HepG2 (cell line): ENCODE measurements around the gene KIRREL2. TPM values are rescaled to one million over a fixed set of nuclear protein-coding genes. Genes with fewer than 3 reads are reported as not detected.

Source experiments
- ATAC-seq: fragments of 200-7000 bp; cut with Tn5 transposase; 3 replicates; pipeline ENCODE4 v1.9.1; 2020; ENCODE audit warnings: mild to moderate bottlenecking, moderate library complexity
- BruUV-seq: library from RNA; stranded (reverse); fragments of 400-500 nt; replicated peaks from 2 replicates; lab custom pipeline; 2021; lab: Mats Ljungman, UMichigan
- CTCF ChIA-PET: fragments of 300-600 bp; formaldehyde crosslinking; extraction: SDS; loops from one replicate; lab custom pipeline; 2021; ENCODE audit warnings: low total read pairs, inconsistent platforms, low intra/inter-chr PET ratio; lab: Yijun Ruan, JAX
- POLR2A ChIA-PET: fragments of 350-600 bp; sonication (Branson Sonifier 250); formaldehyde crosslinking; loops from one replicate; lab custom pipeline; 2020; ENCODE audit warnings: antibody characterized with exemption, inconsistent platforms; lab: Yijun Ruan, JAX
- DNase-seq: peaks from one replicate; pipeline ENCODE4 v3.0.0-alpha.2; 2015; ENCODE audit warnings: low spot score
- FAIRE-seq: peaks from 3 replicates; lab custom pipeline; 2011; peaks lifted over from hg19 to GRCh38; lab: Jason Lieb, UNC
- H2AFZ ChIP-seq: one replicate; pipeline ENCODE4 v1.6.1; 2011; ENCODE audit warnings: low read length, inconsistent platforms
- H3K27ac ChIP-seq: fragments of 300-600 bp; 3 replicates; pipeline ENCODE4 v1.8.0; 2011; ENCODE audit warnings: mixed run types, mild to moderate bottlenecking, mixed read lengths, low read length, inconsistent platforms; ENCODE audit not compliant: insufficient read depth; ENCODE audit errors: extremely low read length
- H3K27me3 ChIP-seq, 2 experiments: fragments of 200-600 bp in 1 of 2; 2 replicates in 1 of 2; 3 replicates in 1 of 2; pipeline versions ENCODE4 v1.6.0 to v1.8.0; 2011; ENCODE audit warnings: low read length in 2 of 2, mild to moderate bottlenecking in 2 of 2, moderate library complexity in 2 of 2, inconsistent platforms in 1 of 2; ENCODE audit not compliant: insufficient read depth in 2 of 2, control insufficient read depth in 1 of 2
- H3K36me3 ChIP-seq, 2 experiments: fragments of 200-600 bp in 1 of 2; replicated peaks in 1 of 2; 2 replicates in 1 of 2; 3 replicates in 1 of 2; pipeline versions ENCODE4 v1.5.1 to v1.8.0; 2011; ENCODE audit warnings: low read length in 2 of 2, inconsistent platforms in 1 of 2; ENCODE audit not compliant: insufficient read depth in 2 of 2, control insufficient read depth in 1 of 2
- H3K4me1 ChIP-seq: 2 replicates; pipeline ENCODE4 v1.5.1; 2012; ENCODE audit warnings: low read length, inconsistent platforms; ENCODE audit not compliant: insufficient read depth
- H3K4me2 ChIP-seq: 2 replicates; pipeline ENCODE4 v1.6.0; 2011; ENCODE audit warnings: low read depth, low read length, inconsistent platforms
- H3K4me3 ChIP-seq, 3 experiments: fragments of 200-600 bp in 1 of 3; sonication (generic), shearing (Covaris generic) in 1 of 3; replicated peaks in 1 of 3; 2 replicates each; pipeline ENCODE4 v1.5.1; 2011 to 2016; ENCODE audit warnings: low read length in 3 of 3, inconsistent platforms in 2 of 3, low read depth in 2 of 3, mild to moderate bottlenecking in 2 of 3, control low read depth in 1 of 3, mixed read lengths in 1 of 3; ENCODE audit not compliant: insufficient read depth in 1 of 3
- H3K79me2 ChIP-seq: one replicate; pipeline ENCODE4 v1.6.1; 2011; ENCODE audit warnings: low read length, inconsistent platforms; ENCODE audit not compliant: insufficient read depth
- H3K9ac ChIP-seq: 2 replicates; pipeline ENCODE4 v1.6.0; 2011; ENCODE audit warnings: mild to moderate bottlenecking, low read depth, low read length, inconsistent platforms; ENCODE audit not compliant: insufficient read depth
- H3K9me3 ChIP-seq: 2 replicates; pipeline ENCODE4 v1.5.1; 2012; ENCODE audit warnings: mild to moderate bottlenecking, low read length
- H4K20me1 ChIP-seq: 2 replicates; pipeline ENCODE4 v1.6.0; 2011; ENCODE audit warnings: inconsistent platforms, mild to moderate bottlenecking, low read length, moderate library complexity; ENCODE audit not compliant: insufficient read depth
- HMGXB3 ChIP-seq: sonication (generic); formaldehyde crosslinking; IDR thresholded peaks from 2 replicates; pipeline ENCODE4 v1.4.0; 2020; ENCODE audit warnings: missing genetic modification reagents, borderline replicate concordance
- HNRNPUL1 ChIP-seq: fragments of 200-400 bp; formaldehyde crosslinking; IDR thresholded peaks from 2 replicates; pipeline ENCODE4 v1.6.1; 2017; ENCODE audit warnings: low read depth, mild to moderate bottlenecking, low read length, moderate library complexity
- MTA1 ChIP-seq: sonication (generic); formaldehyde crosslinking; IDR thresholded peaks from 2 replicates; pipeline ENCODE4 v1.4.0; 2020; ENCODE audit warnings: missing genetic modification reagents, mild to moderate bottlenecking, borderline replicate concordance
- SMYD3 ChIP-seq: sonication (generic); formaldehyde crosslinking; IDR thresholded peaks from 2 replicates; pipeline ENCODE4 v1.8.1; 2023; ENCODE audit warnings: mild to moderate bottlenecking, missing genetic modification reagents
- ZFX ChIP-seq: sonication (generic); formaldehyde crosslinking; IDR thresholded peaks from 2 replicates; pipeline ENCODE4 v1.4.0; 2020; ENCODE audit warnings: mild to moderate bottlenecking, low read depth, missing genetic modification reagents, moderate library complexity
- ZNF563 ChIP-seq: sonication (generic); formaldehyde crosslinking; IDR thresholded peaks from 2 replicates; pipeline ENCODE4 v1.8.0; 2022; ENCODE audit warnings: mild to moderate bottlenecking, moderate library complexity, missing genetic modification reagents
- WGBS: methylation state at CpG from one replicate; pipeline ENCODE4 v1.1.6; 2017; ENCODE audit warnings: low lambda C conversion rate; 5-methylcytosine and 5-hydroxymethylcytosine counted together
- in situ Hi-C: cut with HindIII; loops from 2 replicates; pipeline ENCODE4 v1.10.0; 2017; ENCODE audit warnings: low pct_unique_long_range_greater_than_20kb; ENCODE audit not compliant: extremely low pct_ligation_motif_present
- intact Hi-C: fragments of 100-400 bp; cut with micrococcal nuclease; formaldehyde crosslinking; loops from one replicate; pipeline ENCODE4 v1.10.0; 2022; ENCODE audit not compliant: unreplicated experiment
- polyA plus RNA-seq, 8 experiments: library from polyadenylated mRNA; depleted of rRNA in 3 of 8; stranded (reverse) in 7 of 8; unstranded in 1 of 8; fragments of >200 nt; fragmentation: Illumina TruSeq in 4 of 8; extraction: Trizol in 4 of 8; gene quantifications; 2 replicates each; pipeline versions ENCODE4 v1.2.1 to v1.2.3, GENCODE V29; 2011 to 2016; ENCODE audit warnings: low read depth in 4 of 8, missing spikeins in 1 of 8, mixed read lengths in 1 of 8; ENCODE audit not compliant: insufficient read depth in 1 of 8
- total RNA-seq, 5 experiments: library from RNA; depleted of rRNA; stranded (reverse); fragments of >200 nt; fragmentation: Illumina TruSeq; extraction: Trizol; gene quantifications; 2 replicates each; pipeline ENCODE4 v1.2.3, GENCODE V29; 2016; ENCODE audit warnings: low read depth in 1 of 5
- TF ChIP-seq, protein P1 (sequence below): sonication (generic); formaldehyde crosslinking; IDR thresholded peaks from 2 replicates; pipeline ENCODE4 v1.4.0; 2020; ENCODE audit warnings: mild to moderate bottlenecking, missing genetic modification reagents

Gene KIRREL2
- total and polyA plus RNA-seq, 2 of the 13 experiments (the other 11 are each of a cell fraction or from before 2014, with no cell fraction given), result 0.18 to 2.4 TPM

GRCh38 chr19:35868172-35868822 lies 11.6 kb downstream of the KIRREL2 start, which contains the start of gene APLP1 (continued):
- TF ChIP-seq, protein P1, sequence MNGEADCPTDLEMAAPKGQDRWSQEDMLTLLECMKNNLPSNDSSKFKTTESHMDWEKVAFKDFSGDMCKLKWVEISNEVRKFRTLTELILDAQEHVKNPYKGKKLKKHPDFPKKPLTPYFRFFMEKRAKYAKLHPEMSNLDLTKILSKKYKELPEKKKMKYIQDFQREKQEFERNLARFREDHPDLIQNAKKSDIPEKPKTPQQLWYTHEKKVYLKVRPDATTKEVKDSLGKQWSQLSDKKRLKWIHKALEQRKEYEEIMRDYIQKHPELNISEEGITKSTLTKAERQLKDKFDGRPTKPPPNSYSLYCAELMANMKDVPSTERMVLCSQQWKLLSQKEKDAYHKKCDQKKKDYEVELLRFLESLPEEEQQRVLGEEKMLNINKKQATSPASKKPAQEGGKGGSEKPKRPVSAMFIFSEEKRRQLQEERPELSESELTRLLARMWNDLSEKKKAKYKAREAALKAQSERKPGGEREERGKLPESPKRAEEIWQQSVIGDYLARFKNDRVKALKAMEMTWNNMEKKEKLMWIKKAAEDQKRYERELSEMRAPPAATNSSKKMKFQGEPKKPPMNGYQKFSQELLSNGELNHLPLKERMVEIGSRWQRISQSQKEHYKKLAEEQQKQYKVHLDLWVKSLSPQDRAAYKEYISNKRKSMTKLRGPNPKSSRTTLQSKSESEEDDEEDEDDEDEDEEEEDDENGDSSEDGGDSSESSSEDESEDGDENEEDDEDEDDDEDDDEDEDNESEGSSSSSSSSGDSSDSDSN (CRISPR knock-in tag), result peak; percentile 38; the same call in 1 of the 2 replicates

DNA sequence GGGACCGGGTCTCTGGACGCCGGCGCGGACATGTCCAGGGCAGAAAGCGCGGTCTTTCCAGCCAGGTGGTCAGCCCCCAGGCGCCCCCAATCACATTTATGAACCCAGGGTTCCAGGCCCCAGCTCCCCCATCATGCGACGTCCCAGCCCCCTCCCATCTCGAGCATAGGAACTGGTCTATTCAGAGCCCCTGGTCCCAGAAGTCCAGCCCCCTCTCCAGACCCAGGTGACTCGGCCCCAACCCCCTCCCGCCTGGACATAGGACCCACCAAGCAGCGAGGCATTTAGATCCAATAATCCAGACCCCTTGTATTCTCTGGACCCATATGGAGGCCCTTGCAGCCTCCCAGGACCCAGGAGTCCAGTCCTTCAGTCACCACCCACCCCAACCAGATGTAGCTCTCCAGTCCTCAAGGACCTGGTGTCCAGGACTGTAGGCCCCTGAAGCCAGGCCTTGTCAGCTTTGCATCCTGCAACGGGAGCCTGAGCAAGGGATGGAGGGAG lies 12.2 kb downstream of the KIRREL2 start:
- in situ Hi-C loops, result no loop called here
- Histone ChIP-seq H3K9me3 (no peaks in the 10 kb centered on the region), H3K4me3 (peak overlapping the region; percentile 43 to 52 (median 47); a peak in 4 of 6 replicates), H3K4me2 (peak overlapping the region; percentile 61), H3K27me3 (no peaks in the 10 kb centered on the region; a peak in 2 of 5 replicates), H4K20me1 (no peaks in the 10 kb centered on the region), H3K36me3 (no peaks in the 10 kb centered on the region), H3K4me1 (peaks cover 16% of the 10 kb centered on the region), H3K79me2 (no peaks in the 10 kb centered on the region), H3K9ac (no peak overlapping the region)
- intact Hi-C loops, result no loop called here
- FAIRE-seq (no peak), ATAC-seq (peak; percentile 13; the same call in 2 of the 3 replicates), DNase-seq (no peak)
- 0% methylated on average over 4 of the region's 15 CpGs for WGBS
- CTCF ChIA-PET, result no interaction called here
- BruUV-seq, result no TSS peak
- TF ChIP-seq SMYD3 (CRISPR knock-in tag), result no peak
- 0 out of 2 replicates have a peak, but pooled peaks have one; percentile 7 for TF ChIP-seq MTA1 (CRISPR knock-in tag)
- 0 out of 2 replicates have a peak, but pooled peaks have one; percentile 15 for TF ChIP-seq ZNF563 (CRISPR knock-in tag)
- 0 out of 2 replicates have a peak, but pooled peaks have one; percentile 15 for TF ChIP-seq ZFX
- no peak for TF ChIP-seq HMGXB3
- no peak for TF ChIP-seq HNRNPUL1
- TF ChIP-seq, all 625 proteins: peak for 3
- no peak overlapping the region for H3K27ac ChIP-seq
- POLR2A ChIA-PET, result no interaction called here
- no peak overlapping the region for H2AFZ ChIP-seq
